Stimulated activated naive CD8-positive, alpha-beta T cell treated with anti-CD3 and anti-CD28 coated beads, Interleukin-15, Interleukin-2, amounts not matched to agents 100 ng/mL and 50 ng/mL, for 24 hours (primary cell): ENCODE data around the gene CLDN5.

Source experiments
- H3K27ac Mint-ChIP-seq: one replicate; pipeline ENCODE4 v1.8.0; 2021; ENCODE audit warnings: mild to moderate bottlenecking, mixed read lengths
- H3K27me3 Mint-ChIP-seq: one replicate; pipeline ENCODE4 v1.8.0; 2021; ENCODE audit warnings: mixed read lengths
- H3K36me3 Mint-ChIP-seq: one replicate; pipeline ENCODE4 v1.8.0; 2021; ENCODE audit warnings: low read depth, mixed read lengths
- H3K4me1 Mint-ChIP-seq: one replicate; pipeline ENCODE4 v1.8.0; 2021; ENCODE audit warnings: low read depth, mixed read lengths
- H3K4me3 Mint-ChIP-seq: one replicate; pipeline ENCODE4 v1.8.0; 2021; ENCODE audit warnings: mild to moderate bottlenecking, mixed read lengths
- H3K9me3 Mint-ChIP-seq: one replicate; pipeline ENCODE4 v1.8.0; 2021; ENCODE audit warnings: mixed read lengths

Gene CLDN5

DNA sequence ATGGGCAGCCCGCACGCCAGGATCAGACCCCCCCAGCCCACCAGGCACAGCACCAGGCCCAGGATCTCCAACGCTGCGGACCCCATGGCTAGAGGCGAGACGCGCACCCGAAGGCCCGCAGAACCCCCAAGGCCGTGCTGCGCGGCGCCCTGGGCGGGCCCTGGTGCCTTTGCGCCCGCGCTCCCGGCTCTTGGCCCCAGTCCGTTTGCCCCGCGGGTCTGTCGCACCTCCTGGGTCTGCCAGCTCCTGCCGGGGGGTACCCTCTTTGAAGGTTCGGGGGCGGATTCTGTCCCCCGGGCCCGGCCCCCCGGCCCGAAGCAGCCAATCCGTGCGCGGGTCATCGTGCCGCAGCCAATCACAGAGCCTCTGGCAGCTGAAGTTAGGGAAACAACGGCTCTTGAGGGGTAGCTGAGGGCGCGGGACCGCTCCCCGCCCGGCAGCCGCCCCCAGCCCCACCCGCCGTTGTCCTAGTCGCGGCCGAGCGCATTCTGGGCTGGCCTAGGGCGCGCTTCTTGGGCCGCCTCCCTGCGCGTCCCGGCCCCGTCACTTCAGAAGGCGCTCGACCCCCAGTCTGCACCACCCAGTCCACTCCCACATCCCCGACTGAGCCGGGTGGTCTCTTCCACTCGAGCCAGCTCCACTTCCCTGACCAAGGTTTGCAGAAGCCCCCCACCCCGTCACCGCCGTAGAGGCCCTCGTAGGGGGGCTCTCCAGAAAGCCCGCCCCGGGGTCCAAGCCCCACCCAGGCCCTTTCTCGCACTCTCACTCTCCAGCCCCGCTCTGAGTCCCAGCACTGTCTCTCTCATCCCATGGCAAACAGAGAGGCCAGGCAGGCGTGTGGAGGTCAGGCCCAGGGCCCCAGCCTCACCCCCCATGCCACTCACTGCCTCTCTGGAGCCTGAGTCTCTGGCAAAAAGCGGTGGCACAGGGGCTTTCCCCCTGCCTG is at the start of gene CLDN5:
TSS of gene CLDN5 (minus strand) at position 241 of the 946 bp plus-strand sequence. CDS start at position 86, 155 bp downstream.
- Mint-ChIP-seq H3K27me3 (peaks cover 31% of the 10 kb centered on the region), H3K4me1 (peaks cover 15% of the 10 kb centered on the region), H3K4me3 (peak within 1 kb of the TSS; percentile 18), H3K36me3 (peaks cover 10% of the 10 kb centered on the region), H3K27ac (no peak within 1 kb of the TSS), H3K9me3 (no peaks in the 10 kb centered on the region)

DNA sequence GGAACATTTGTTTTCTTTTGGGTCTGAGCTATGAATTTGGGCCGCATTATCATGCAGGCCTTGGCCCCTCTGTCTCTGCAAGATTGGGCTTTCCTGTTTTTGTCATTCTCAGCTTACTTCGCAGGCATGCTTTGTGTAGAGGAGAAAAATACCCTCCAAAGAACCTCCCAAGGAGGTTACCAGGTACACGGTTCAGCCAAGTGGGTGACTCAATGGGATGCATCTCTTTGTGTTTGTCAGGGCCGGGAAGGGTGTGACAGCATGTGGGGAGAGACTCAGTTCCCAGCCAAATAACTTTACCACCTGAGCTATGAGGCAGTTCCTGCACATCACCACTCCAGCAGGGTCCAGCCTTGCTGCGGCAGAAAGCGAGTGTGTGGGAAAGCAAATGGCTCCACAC is 47.8 kb upstream of the CLDN5 start:
- Mint-ChIP-seq H3K9me3 (no peaks in the 10 kb centered on the region), H3K36me3 (no peaks in the 10 kb centered on the region), H3K4me1 (peaks cover 13% of the 10 kb centered on the region), H3K27me3 (no peaks in the 10 kb centered on the region), H3K4me3 (no peak overlapping the region), H3K27ac (no peak overlapping the region)

DNA sequence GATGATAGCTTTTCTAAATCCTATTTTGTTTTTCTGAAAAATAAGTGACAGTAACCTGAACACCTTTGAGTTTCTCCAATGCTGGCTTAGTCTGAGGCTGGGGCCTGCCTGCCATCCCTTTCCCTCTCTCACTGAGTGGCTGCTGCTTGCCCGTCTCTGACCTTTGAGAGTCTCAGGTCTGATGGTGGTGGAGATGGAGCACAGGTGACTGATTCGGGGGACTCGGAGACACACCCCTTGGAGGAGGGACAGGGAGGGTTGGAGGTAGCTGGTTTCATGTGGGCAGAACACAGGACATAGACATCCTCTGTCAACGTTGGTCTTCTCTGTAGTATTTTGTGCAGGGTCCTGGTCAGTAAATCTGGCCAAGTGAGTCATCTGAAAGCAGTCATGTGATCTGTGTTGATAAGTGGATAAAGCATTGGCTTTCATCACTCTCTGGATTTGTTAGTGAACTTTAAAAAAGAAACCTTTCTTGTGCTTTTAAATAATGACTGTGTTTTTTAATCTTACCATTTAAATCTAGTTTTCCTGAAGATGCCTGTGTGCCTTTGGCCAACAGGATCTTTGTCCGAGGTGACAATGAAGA is 47.1 kb upstream of the CLDN5 start:
- no peak overlapping the region for H3K4me3 Mint-ChIP-seq
- no peaks in the 10 kb centered on the region for H3K9me3 Mint-ChIP-seq
- peaks cover 6% of the 10 kb centered on the region for H3K4me1 Mint-ChIP-seq
- no peaks in the 10 kb centered on the region for H3K27me3 Mint-ChIP-seq
- H3K36me3 Mint-ChIP-seq, result no peaks in the 10 kb centered on the region
- H3K27ac Mint-ChIP-seq, result no peak overlapping the region

DNA sequence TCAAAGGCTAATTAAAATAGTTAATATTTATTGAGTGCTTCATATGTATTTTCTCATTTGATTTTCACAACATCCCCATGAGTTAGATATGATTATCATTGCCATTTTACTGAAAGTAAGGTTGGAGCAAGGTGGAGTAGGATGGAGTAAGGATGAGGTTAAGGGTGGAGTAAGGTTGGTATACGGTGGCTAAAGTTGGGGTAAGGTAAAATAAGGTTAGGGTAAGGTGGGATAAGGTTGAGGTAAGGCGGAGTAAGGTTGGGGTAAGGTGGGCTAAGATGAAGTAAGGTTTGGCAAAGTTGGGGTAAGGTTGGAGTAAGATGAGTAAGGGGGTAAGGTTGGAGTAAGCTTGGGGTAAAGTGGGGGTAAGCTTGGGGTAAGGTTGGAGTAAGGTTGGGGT is 45.8 kb upstream of the CLDN5 start:
- Mint-ChIP-seq H3K27ac (no peak overlapping the region), H3K27me3 (no peaks in the 10 kb centered on the region), H3K4me3 (no peak overlapping the region), H3K36me3 (no peaks in the 10 kb centered on the region), H3K9me3 (no peaks in the 10 kb centered on the region), H3K4me1 (no peaks in the 10 kb centered on the region)

DNA sequence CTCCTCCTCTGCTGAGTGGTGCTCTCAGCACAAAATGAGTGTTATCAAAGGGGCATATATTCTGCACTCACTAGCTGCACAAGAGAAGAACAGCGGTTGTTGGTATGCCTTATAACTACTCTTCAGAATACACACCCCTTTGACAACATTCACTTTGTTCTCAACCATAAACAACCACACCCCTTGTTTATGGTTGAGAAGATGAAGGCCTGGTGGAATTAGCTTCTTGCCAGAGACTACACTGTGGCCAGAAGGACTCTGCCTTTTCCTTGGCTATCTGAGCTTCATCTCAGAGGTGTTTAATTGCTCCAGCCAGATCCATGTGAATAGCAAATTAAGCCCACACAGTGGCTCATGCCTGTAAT is 45.0 kb upstream of the CLDN5 start:
- H3K27ac Mint-ChIP-seq, result no peak overlapping the region
- H3K9me3 Mint-ChIP-seq, result no peaks in the 10 kb centered on the region
- no peaks in the 10 kb centered on the region for H3K4me1 Mint-ChIP-seq
- no peak overlapping the region for H3K4me3 Mint-ChIP-seq
- H3K36me3 Mint-ChIP-seq, result no peaks in the 10 kb centered on the region
- H3K27me3 Mint-ChIP-seq, result no peaks in the 10 kb centered on the region

- H3K27me3 Mint-ChIP-seq, result no peaks in the 10 kb centered on the region
- no peaks in the 10 kb centered on the region for H3K9me3 Mint-ChIP-seq
- no peak overlapping the region for H3K4me3 Mint-ChIP-seq
- H3K27ac Mint-ChIP-seq, result no peak overlapping the region
- no peaks in the 10 kb centered on the region for H3K4me1 Mint-ChIP-seq
- H3K36me3 Mint-ChIP-seq, result no peaks in the 10 kb centered on the region
These were observed 44.4 kb upstream of the CLDN5 start for GRCh38 chr22:19568337-19569275.

GRCh38 chr22:19567157-19568009 is 43.2 kb upstream of the CLDN5 start:
- no peaks in the 10 kb centered on the region for H3K9me3 Mint-ChIP-seq
- no peaks in the 10 kb centered on the region for H3K27me3 Mint-ChIP-seq
- no peaks in the 10 kb centered on the region for H3K4me1 Mint-ChIP-seq
- H3K36me3 Mint-ChIP-seq, result no peaks in the 10 kb centered on the region
- no peak overlapping the region for H3K4me3 Mint-ChIP-seq
- H3K27ac Mint-ChIP-seq, result no peak overlapping the region

GRCh38 chr22:19566279-19567156 is 42.3 kb upstream of the CLDN5 start:
- H3K27ac Mint-ChIP-seq, result no peak overlapping the region
- H3K27me3 Mint-ChIP-seq, result no peaks in the 10 kb centered on the region
- no peaks in the 10 kb centered on the region for H3K36me3 Mint-ChIP-seq
- no peaks in the 10 kb centered on the region for H3K9me3 Mint-ChIP-seq
- no peak overlapping the region for H3K4me3 Mint-ChIP-seq
- H3K4me1 Mint-ChIP-seq, result no peaks in the 10 kb centered on the region

GRCh38 chr22:19565382-19566278 is 41.4 kb upstream of the CLDN5 start:
- no peaks in the 10 kb centered on the region for H3K4me1 Mint-ChIP-seq
- H3K27me3 Mint-ChIP-seq, result no peaks in the 10 kb centered on the region

DNA sequence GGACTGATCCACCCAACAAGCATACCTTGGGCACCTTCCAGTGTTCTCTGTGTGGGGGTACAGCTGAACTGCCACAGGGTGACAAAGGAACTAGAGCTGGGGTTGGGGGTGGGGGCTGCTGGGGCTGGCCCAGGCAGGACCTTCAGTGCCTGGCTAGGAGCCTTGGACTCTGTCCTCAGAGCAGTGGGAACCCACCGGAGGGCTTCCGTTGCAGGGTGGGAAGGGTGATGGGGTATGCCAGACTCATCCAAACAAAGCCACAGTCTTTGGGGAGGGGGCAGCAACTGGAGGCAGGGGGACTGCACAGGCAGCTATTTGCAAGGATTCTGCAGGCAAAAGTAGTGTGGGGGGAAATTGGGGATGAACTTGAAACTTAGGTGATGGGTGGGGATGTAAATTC is 35.7 kb upstream of the CLDN5 start:
- no peaks in the 10 kb centered on the region for H3K36me3 Mint-ChIP-seq
- H3K9me3 Mint-ChIP-seq, result no peaks in the 10 kb centered on the region
- no peak overlapping the region for H3K27ac Mint-ChIP-seq
- no peaks in the 10 kb centered on the region for H3K27me3 Mint-ChIP-seq
- H3K4me1 Mint-ChIP-seq, result no peaks in the 10 kb centered on the region
- H3K4me3 Mint-ChIP-seq, result no peak overlapping the region

More at GRCh38 chr22:19565382-19566278, 41.4 kb upstream of the CLDN5 start:
- H3K36me3 Mint-ChIP-seq, result no peaks in the 10 kb centered on the region
- H3K9me3 Mint-ChIP-seq, result no peaks in the 10 kb centered on the region
- H3K27ac Mint-ChIP-seq, result no peak overlapping the region
- no peak overlapping the region for H3K4me3 Mint-ChIP-seq

DNA sequence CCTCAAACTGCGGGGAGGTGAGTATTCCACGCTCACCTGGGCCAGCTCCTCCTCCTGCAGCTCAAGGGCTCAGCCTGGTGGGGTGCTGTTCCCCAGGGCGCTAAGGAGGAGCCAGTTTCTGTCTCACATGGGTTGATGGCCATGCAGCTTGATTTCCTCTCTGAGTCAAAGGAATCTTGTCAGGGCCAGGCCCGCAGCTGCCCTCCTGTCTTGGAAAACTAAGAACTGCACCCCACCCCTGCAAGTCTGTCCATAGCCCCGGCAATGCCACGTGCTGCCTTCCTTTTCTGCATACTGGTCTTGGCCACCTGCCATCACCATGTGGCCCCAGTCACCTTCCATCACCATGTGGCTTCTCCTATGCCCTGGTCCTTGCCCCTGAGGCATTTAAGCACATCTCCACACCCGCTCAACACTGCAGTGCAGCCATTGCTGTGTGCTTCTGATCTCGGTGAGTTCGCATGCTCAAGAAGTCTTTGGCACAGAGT is 35.2 kb upstream of the CLDN5 start:
- Mint-ChIP-seq H3K36me3 (no peaks in the 10 kb centered on the region), H3K27me3 (peaks cover 1% of the 10 kb centered on the region)

DNA sequence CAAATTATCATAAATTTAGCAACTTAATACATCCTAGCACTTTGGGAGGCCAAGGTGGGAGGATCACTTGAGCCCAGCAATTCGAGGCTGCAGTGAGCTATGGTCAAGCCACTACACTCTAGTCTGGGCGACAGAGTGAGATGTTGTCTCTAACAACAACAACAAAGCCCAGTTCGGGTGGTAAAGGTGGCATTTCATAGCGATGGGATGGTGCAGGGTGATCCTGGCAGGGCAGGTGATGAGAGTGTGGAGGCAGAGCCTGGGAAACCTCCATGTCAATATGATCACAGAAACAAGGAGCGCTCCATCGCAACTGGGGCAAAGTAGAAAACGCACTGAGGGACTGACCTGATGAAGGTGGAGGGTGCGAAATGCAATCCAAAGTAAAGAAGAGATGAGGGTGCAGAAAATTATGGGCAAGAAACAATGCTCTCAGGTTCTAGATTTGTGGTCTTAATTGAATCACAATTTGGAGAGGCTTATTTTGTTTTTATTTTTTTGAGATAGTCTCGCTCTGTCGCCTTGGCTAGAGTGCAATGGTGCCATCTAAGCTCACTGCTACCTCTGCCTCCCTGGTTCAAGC is 32.8 kb upstream of the CLDN5 start:
- Mint-ChIP-seq H3K36me3 (no peaks in the 10 kb centered on the region), H3K9me3 (no peaks in the 10 kb centered on the region), H3K27me3 (peaks cover 4% of the 10 kb centered on the region), H3K4me3 (no peak overlapping the region), H3K4me1 (no peaks in the 10 kb centered on the region), H3K27ac (no peak overlapping the region)

More for the DNA sequence above, 35.2 kb upstream of the CLDN5 start:
- H3K4me3 Mint-ChIP-seq, result no peak overlapping the region
- no peak overlapping the region for H3K27ac Mint-ChIP-seq
- no peaks in the 10 kb centered on the region for H3K9me3 Mint-ChIP-seq
- H3K4me1 Mint-ChIP-seq, result no peaks in the 10 kb centered on the region
